ENCODE results near the gene ZSCAN22. TPM values are rescaled to one million over a fixed set of nuclear protein-coding genes. Genes with fewer than 3 reads are reported as not detected.
"Not testable (repeated sequence)": the region's sequence is repeated elsewhere in the genome, so short reads cannot be mapped to it uniquely, and the experiment has no call there.

ZSCAN22 gene
- total RNA-seq, 2 donors from 2014 or later = 2.7 to 4.1 TPM

DNA sequence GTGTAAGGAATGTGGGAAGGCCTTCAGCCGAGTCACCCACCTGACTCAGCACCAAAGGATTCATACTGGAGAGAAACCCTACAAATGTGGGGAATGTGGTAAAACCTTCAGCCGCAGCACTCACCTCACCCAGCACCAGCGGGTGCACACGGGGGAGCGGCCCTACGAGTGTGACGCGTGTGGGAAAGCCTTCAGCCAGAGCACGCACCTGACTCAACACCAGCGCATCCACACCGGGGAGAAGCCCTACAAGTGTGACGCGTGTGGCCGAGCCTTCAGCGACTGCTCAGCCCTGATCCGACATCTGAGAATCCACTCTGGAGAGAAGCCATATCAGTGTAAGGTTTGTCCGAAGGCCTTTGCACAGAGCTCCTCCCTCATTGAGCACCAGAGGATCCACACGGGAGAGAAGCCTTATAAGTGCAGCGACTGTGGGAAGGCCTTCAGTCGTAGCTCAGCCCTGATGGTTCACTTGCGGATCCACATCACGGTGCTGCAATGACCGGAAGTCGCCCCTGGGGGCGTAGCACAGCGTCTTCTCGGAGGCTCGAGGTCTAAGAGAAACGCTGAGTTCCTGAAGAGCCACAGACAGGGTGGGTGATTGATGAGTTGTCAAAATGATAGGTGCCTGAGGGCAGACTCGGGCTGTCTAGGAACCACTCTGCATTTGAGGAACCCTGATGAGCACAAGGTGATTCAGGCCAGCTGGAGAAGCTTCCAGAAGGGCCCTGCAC lies 12.2 kb downstream of the ZSCAN22 start:
- intact Hi-C loops (cut with DNase I) = no loop called here
- H3K4me3 ChIP-seq = no peak overlapping the region
- H3K27ac ChIP-seq = no peak overlapping the region
- DNase-seq (ENCODE audit: low spot score) = no peak
- no peaks in the 10 kb centered on the region for H3K4me1 ChIP-seq (replicated peaks)
- WGBS = 74% methylated on average over 30 of the region's 30 CpGs
- no peaks in the 10 kb centered on the region for H3K9me3 ChIP-seq
- no peak for TF ChIP-seq POLR2A (IDR thresholded peaks at IDR 0.05)
- TF ChIP-seq CTCF (IDR thresholded peaks at IDR 0.05) = no peak
- TF ChIP-seq POLR2AphosphoS5 (IDR thresholded peaks at IDR 0.05) = no peak
- peaks cover 0 to 4% of the 10 kb centered on the region in 2 donors for H3K36me3 ChIP-seq
- H3K27me3 ChIP-seq (replicated peaks; ENCODE audit: insufficient read depth) = no peaks in the 10 kb centered on the region

DNA sequence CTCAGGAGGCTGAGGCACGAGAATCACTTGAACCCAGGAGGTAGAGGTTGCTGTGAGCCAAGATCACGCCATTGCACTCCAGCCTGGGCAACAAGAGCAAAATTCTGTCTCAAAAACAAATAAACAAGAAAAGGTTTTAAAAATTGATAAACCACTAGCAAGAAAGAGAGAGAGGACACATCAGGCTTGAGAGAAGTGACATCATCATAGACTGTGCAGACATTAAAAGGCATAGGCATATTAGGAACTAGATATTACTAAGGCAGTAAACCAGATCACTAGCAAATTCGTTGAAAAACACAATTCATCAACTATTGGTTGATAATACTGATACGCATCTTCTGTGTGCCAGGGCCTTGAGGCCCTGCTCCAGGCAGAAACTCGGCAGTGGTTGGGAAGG lies 18.8 kb downstream of the ZSCAN22 start:
- Histone ChIP-seq H3K4me3 (no peak overlapping the region), H3K4me1 (replicated peaks) (no peaks in the 10 kb centered on the region), H3K27me3 (replicated peaks; ENCODE audit: insufficient read depth) (peaks cover 3% of the 10 kb centered on the region), H3K36me3 (no peaks in the 10 kb centered on the region), H3K27ac (no peak overlapping the region), H3K9me3 (no peaks in the 10 kb centered on the region)
- TF ChIP-seq CTCF (IDR thresholded peaks at IDR 0.05) (no peak), POLR2AphosphoS5 (IDR thresholded peaks at IDR 0.05) (no peak), POLR2A (IDR thresholded peaks at IDR 0.05) (no peak)
- 61% methylated on average over 5 of the region's 5 CpGs for WGBS
- no peak for DNase-seq (ENCODE audit: low spot score)
- intact Hi-C loops (cut with DNase I) = no loop called here

DNA sequence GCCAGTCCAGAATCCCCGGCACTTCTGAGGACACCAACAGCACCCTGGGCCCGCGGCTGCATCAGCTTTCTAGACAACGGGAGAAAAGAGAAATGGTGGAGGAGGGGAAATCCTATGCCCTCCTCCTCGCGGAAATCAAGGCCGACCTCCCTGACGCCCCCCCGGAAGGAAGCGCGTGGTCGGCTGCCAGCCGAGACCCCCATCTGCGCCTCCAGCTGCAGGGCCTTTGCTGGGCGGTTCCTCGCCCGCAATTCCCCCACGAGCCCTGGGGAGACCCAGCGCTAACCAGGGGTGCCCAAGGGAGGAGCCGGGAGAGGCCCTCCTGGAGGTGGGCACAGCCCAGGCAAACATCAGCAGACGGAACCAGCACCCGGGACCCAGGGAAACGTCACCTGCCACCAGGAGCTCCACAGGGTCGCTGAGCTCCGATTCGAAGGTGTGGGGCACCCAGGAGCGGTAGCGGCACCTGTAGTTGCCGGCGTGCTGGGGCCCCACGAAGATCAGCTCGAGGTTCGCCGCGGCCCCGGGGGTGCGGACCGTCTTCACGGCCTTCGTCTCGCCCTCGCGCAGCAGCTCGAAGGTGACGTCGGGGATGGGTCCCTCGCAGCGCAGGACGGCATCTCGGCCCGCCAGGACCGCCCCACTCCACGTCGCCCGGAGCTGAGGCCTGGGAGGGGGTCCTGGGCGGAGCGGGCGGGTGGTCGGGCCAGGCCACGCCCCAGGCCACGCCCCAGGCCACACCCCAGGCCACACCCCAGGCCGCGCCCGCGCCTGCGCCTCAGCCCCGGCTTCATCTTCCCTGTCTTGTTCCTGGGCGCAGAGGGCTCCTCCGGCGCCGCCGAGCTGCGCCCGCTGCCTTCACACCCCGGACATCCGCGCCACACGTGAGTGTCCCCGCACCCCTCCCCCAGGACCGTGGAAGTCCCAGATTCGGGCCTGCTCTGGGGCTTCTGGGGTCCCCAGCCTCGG lies 20.5 kb downstream of the ZSCAN22 start:
- peak overlapping the region; percentile 62 to 66 for H3K27ac ChIP-seq
- peak; percentile 31 for TF ChIP-seq POLR2AphosphoS5 (IDR thresholded peaks at IDR 0.05)
- TF ChIP-seq POLR2A (IDR thresholded peaks at IDR 0.05) = no peak
- peak overlapping the region; percentile 44 for H3K4me3 ChIP-seq
- WGBS = 3% methylated on average over 60 of the region's 82 CpGs
- H3K36me3 ChIP-seq = no peaks in the 10 kb centered on the region
- peaks cover 3% of the 10 kb centered on the region for H3K27me3 ChIP-seq (replicated peaks; ENCODE audit: insufficient read depth)
- H3K4me1 ChIP-seq (replicated peaks) = no peaks in the 10 kb centered on the region
- peak; percentile 18 for DNase-seq (ENCODE audit: low spot score)
- intact Hi-C loops (cut with DNase I) = no loop called here
- H3K9me3 ChIP-seq = no peaks in the 10 kb centered on the region

DNA sequence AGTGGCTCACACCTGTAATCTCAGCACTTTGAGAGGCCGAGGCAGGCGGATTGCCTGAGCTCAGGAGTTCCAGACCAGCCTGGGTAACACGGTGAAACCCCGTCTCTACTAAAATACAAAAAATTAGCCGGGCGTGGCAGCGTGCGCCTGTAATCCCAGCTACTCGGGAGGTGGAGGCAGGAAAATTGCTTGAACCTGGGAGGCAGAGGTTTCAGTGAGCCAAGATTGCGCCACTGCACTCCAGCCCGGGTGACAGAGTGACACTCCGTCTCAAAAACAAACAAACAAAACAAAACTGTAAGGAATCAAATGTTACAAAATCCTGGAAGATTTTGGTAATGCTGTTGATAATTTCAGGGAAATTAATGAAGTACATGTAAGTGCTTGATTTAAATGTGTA lies 21.3 kb downstream of the ZSCAN22 start:
- H3K27me3 ChIP-seq (replicated peaks; ENCODE audit: insufficient read depth); DNase-seq (ENCODE audit: low spot score); intact Hi-C loops (cut with DNase I); H3K4me1 ChIP-seq (replicated peaks); H3K9me3 ChIP-seq; H3K36me3 ChIP-seq; H3K27ac ChIP-seq: not testable (repeated sequence)
- H3K4me3 ChIP-seq = peak overlapping the region; percentile 44
- 25% methylated on average over 12 of the region's 12 CpGs for WGBS

- no peaks in the 10 kb centered on the region for H3K4me1 ChIP-seq (replicated peaks)
- WGBS = 38% methylated on average over 8 of the region's 8 CpGs
- H3K27ac ChIP-seq = no peak overlapping the region
- no peaks in the 10 kb centered on the region for H3K36me3 ChIP-seq
- intact Hi-C loops (cut with DNase I) = no loop called here
- DNase-seq (ENCODE audit: low spot score) = no peak
- H3K9me3 ChIP-seq = no peaks in the 10 kb centered on the region
- H3K27me3 ChIP-seq (replicated peaks; ENCODE audit: insufficient read depth) = peaks cover 3% of the 10 kb centered on the region
- TF ChIP-seq POLR2A (IDR thresholded peaks at IDR 0.05) (no peak), CTCF (IDR thresholded peaks at IDR 0.05) (no peak), POLR2AphosphoS5 (IDR thresholded peaks at IDR 0.05) (no peak)
- no peak overlapping the region for H3K4me3 ChIP-seq
These were observed 22.8 kb downstream of the ZSCAN22 start for GRCh38 chr19:58349590-58349989.
